ENCODE data around the gene PRICKLE3. TPM values are rescaled to one million over a fixed set of nuclear protein-coding genes. Genes with fewer than 3 reads are reported as not detected.

PRICKLE3 gene, protein sequence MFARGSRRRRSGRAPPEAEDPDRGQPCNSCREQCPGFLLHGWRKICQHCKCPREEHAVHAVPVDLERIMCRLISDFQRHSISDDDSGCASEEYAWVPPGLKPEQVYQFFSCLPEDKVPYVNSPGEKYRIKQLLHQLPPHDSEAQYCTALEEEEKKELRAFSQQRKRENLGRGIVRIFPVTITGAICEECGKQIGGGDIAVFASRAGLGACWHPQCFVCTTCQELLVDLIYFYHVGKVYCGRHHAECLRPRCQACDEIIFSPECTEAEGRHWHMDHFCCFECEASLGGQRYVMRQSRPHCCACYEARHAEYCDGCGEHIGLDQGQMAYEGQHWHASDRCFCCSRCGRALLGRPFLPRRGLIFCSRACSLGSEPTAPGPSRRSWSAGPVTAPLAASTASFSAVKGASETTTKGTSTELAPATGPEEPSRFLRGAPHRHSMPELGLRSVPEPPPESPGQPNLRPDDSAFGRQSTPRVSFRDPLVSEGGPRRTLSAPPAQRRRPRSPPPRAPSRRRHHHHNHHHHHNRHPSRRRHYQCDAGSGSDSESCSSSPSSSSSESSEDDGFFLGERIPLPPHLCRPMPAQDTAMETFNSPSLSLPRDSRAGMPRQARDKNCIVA
- total RNA-seq = 7.1 and 10.4 TPM in 2 replicates

DNA sequence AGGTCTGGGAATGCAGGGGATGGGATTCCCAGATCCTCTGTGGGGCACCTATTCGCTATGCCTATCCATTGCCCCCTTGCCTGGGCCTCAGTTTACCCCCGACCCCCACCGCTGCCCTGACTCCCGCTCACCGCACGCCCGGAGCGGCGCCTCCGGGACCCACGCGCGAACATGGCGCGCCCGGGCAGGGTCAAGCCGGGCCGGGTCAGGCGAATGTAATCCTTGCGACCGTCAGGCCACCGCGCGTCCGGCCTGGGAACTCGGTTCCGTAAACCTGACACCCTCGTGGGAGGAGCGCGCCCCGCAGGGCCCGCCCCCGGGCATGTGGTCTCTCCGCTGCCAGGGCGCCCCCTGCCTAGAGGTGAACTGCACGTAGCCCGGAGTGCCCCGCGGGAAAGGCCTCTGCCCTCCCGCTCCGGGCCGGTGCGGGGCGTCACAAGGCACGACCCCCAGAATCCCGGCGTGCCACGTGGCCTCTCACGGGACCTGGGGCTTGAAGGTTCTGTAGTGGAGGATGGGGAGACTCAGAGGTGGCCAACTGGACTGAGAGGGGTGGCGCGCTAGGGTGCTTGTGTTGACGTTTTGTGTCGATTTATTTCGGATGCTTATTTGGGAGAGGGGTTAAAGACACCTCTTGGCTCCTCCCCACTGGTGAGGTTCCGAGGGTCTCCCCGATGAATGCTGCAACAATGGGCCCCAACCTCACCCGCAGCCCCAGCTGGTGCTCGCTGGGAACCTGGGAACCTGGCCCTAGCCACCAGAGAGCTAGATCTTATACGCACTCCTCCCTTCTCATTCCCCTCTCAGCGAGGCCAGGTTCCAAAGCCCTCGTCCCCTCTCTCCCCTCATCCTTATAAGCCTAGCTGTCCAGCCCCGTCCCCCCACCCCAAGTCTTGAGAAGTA lies at the start of gene PRICKLE3:
PRICKLE3 (minus strand) TSS at position 249 of the 903 bp plus-strand sequence; CDS start at position 173, 76 bp downstream.

GRCh38 chrX:49233176-49233575 lies 47.0 kb upstream of the PRICKLE3 start, which contains the start of gene CACNA1F:
Gene CACNA1F, minus strand, starts transcription at chrX:49233340. Its CDS starts 31 bp downstream, at chrX:49233309.

DNA sequence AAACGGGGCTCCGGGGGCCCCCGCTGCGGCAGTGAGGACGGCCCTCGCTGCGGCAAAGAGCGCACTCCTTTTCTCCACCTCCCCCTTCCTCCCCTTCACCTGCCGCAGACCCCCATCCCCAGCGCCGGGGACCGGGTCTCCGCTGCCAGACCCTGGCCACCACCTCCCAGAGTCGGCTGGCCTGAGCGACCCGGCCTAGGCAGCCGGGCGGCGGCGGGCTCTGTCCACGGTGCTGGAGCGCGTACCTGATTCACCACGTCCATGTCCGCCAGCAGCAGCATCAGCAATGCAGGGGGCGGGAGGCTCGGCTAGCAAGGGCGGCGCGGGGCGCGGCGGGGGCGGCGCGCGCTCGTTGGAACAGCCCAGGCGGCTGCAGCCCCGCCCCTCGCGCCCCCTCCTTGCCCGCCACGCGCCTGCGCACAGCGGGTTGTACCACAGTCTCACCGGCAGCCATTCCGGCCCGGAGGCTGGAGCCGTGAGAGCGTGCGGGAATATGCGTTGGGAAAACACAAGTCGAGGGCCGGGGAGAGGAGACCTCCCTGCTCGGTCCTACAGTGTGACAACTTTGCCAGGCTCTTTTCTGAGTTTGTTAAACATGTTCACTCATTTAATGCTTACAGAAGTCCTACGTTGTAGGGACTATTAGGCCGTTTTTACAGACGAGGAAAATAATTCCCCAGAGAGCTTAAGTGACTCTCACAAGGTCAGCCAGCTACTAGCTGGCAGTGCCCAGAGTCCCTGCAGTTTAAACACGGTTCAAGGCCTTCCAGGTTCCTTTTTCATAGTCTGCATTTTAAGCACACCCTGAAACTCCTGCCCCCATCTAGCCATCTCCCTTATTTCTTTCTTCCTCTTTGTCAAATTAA lies 14.0 kb upstream of the PRICKLE3 start, which contains the start of gene SYP:
SYP (minus strand) TSS at position 288 of the 866 bp plus-strand sequence; CDS start at position 281, 7 bp downstream.

DNA sequence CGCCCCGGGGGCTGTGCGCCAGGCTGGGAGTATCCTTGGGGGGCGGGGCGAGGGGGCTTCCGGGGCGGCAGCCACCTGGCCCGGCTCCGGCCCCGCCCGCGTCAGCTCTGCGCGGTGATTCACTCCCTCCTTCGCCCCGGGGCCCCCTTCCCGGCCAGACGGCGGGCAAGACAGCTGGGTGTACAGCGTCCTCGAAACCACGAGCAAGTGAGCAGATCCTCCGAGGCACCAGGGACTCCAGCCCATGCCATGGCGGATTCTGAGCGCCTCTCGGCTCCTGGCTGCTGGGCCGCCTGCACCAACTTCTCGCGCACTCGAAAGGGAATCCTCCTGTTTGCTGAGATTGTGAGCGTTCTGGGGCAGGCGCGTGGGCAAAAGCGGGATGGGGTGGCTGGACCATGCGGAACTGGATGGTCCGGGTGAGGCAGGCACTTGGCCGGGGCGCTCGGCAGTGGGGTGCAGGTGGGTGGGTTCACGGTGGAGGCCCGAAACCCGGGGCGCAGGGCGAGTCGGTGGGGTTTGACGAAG lies 14.4 kb downstream of the PRICKLE3 start, which contains the start of gene PLP2:
PLP2 (plus strand) TSS at position 147 of the 528 bp plus-strand sequence; CDS start at position 250, 103 bp downstream.

DNA sequence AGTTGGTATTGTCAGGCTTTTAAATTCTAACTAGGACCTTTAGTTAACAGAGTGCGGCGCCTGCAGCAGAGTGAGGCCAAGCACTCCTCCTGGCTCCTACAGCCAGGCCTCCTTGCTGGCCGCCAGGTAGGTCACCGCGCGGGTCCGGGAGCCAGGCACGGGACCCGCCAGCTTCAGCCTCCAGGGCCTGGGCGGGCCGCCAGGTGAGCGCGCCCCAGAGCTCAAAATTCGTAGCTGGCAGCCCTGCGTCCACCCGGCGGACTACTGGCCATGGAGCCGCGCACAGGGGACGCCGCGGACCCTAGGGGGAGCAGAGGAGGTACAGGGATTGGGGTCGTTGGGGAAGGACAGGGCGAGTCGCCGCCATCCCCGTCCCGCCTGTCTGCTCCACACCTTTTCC lies 23.6 kb downstream of the PRICKLE3 start, which contains the start of gene MAGIX:
MAGIX (plus strand) TSS at position 139 of the 400 bp plus-strand sequence; CDS start at position 271, 132 bp downstream.

Other genes with a start within 250 kb of the PRICKLE3 start
- 37.5 and 47.6 TPM in 2 replicates for gene OTUD5, start 228.8 kb downstream of the PRICKLE3 start, total RNA-seq
- gene KCND1, start 214.5 kb downstream of the PRICKLE3 start, total RNA-seq = 1.9 and 4.3 TPM in 2 replicates
- gene GRIPAP1, start 184.1 kb downstream of the PRICKLE3 start, total RNA-seq = 20.5 and 20.8 TPM in 2 replicates
- 45.1 and 66.0 TPM in 2 replicates for gene TFE3, start 143.0 kb downstream of the PRICKLE3 start, total RNA-seq
- 0.83 and 1.2 TPM in 2 replicates for gene CCDC120, start 127.4 kb downstream of the PRICKLE3 start, total RNA-seq
- gene PRAF2, start 112.4 kb downstream of the PRICKLE3 start, total RNA-seq = 14.6 and 15.3 TPM in 2 replicates
- gene WDR45, start 106.5 kb downstream of the PRICKLE3 start, total RNA-seq = 54.3 and 58.6 TPM in 2 replicates
- gene GPKOW, start 62.6 kb downstream of the PRICKLE3 start, total RNA-seq = 20.0 and 23.9 TPM in 2 replicates
- gene MAGIX, start 23.6 kb downstream of the PRICKLE3 start, total RNA-seq = 2.8 and 5.5 TPM in 2 replicates
- 21.1 and 26.8 TPM in 2 replicates for gene PLP2, start 14.5 kb downstream of the PRICKLE3 start, total RNA-seq
- 0.50 and 0.87 TPM in 2 replicates for gene SYP, start 13.8 kb upstream of the PRICKLE3 start, total RNA-seq
- under 0.01 TPM in 2 replicates for gene CACNA1F, start 47.0 kb upstream of the PRICKLE3 start, total RNA-seq
- 13.2 and 15.0 TPM in 2 replicates for gene CCDC22, start 49.1 kb upstream of the PRICKLE3 start, total RNA-seq
- gene FOXP3, start 78.3 kb upstream of the PRICKLE3 start, total RNA-seq = not detected in 2 replicates
- gene PPP1R3F, start 83.4 kb upstream of the PRICKLE3 start, total RNA-seq = 2.8 and 14.9 TPM in 2 replicates
- gene GAGE10, start 117.3 kb upstream of the PRICKLE3 start, total RNA-seq = not detected in 2 replicates
- gene GAGE12J, start 135.7 kb upstream of the PRICKLE3 start, total RNA-seq = not detected in 2 replicates
- not detected in 2 replicates for gene GAGE13, start 145.2 kb upstream of the PRICKLE3 start, total RNA-seq